PC-3 (cell line): ENCODE data around the gene SKP2. TPM values are rescaled to one million over a fixed set of nuclear protein-coding genes. Genes with fewer than 3 reads are reported as not detected.

Experiments
- ATAC-seq: fragments of 200-7000 bp; cut with Tn5 transposase; 2 replicates; pipeline ENCODE4 v1.9.1; 2020; ENCODE audit warnings: mild to moderate bottlenecking, moderate library complexity
- BruUV-seq: library from RNA; stranded (reverse); fragments of 400-500 nt; replicated peaks from 2 replicates; lab custom pipeline; 2021; lab: Mats Ljungman, UMichigan
- CTCF ChIA-PET: fragments of 300-600 bp; sonication (Branson Sonifier 250); formaldehyde crosslinking; loops from one replicate; lab custom pipeline; 2022; ENCODE audit warnings: antibody characterized with exemption; lab: Charles Lee
- POLR2A ChIA-PET: fragments of 300-600 bp; sonication (Branson Sonifier 250); formaldehyde crosslinking; loops from one replicate; lab custom pipeline; 2022; ENCODE audit warnings: antibody characterized with exemption; ENCODE audit not compliant: unreplicated experiment; lab: Charles Lee
- DNase-seq: peaks from one replicate; pipeline ENCODE4 v3.0.0-alpha.2; 2015
- H2AFZ ChIP-seq: fragments of 300-600 bp; sonication (generic); 2 replicates; pipeline ENCODE4 v1.6.0; 2016; ENCODE audit warnings: antibody characterized with exemption, low read length
- H3F3A ChIP-seq: fragments of 300-600 bp; sonication (generic); one replicate; pipeline ENCODE4 v1.6.0; 2017; ENCODE audit warnings: antibody characterized with exemption, low read length, control low read depth, mild to moderate bottlenecking; ENCODE audit not compliant: unreplicated experiment
- H3K27ac ChIP-seq: fragments of 300-600 bp; sonication (generic); 2 replicates; pipeline ENCODE4 v1.5.1; 2016; ENCODE audit warnings: mild to moderate bottlenecking, low read length
- H3K27me3 ChIP-seq: fragments of 300-600 bp; sonication (generic); 2 replicates; pipeline ENCODE4 v1.6.1; 2016; ENCODE audit warnings: low read length, mixed read lengths
- H3K36me3 ChIP-seq: fragments of 300-600 bp; sonication (generic); 2 replicates; pipeline ENCODE4 v1.6.1; 2016; ENCODE audit warnings: low read depth, mixed run types, low read length, mixed read lengths
- H3K4me1 ChIP-seq: fragments of 300-600 bp; sonication (generic); 2 replicates; pipeline ENCODE4 v1.5.1; 2016; ENCODE audit warnings: low read length; ENCODE audit not compliant: insufficient read depth
- H3K4me2 ChIP-seq: fragments of 300-600 bp; sonication (generic); 2 replicates; pipeline ENCODE4 v1.6.0; 2016; ENCODE audit warnings: low read length
- H3K4me3 ChIP-seq: fragments of 300-600 bp; sonication (generic); 2 replicates; pipeline ENCODE4 v1.5.1; 2016; ENCODE audit warnings: mild to moderate bottlenecking, low read length, mixed read lengths
- H3K79me2 ChIP-seq: fragments of 300-600 bp; sonication (generic); 2 replicates; pipeline ENCODE4 v1.6.1; 2017; ENCODE audit warnings: low read length, mixed read lengths
- H3K9ac ChIP-seq: fragments of 300-600 bp; sonication (generic); 2 replicates; pipeline ENCODE4 v1.6.0; 2016; ENCODE audit warnings: mild to moderate bottlenecking, low read length
- H3K9me2 ChIP-seq: fragments of 300-600 bp; sonication (generic); replicated peaks from 2 replicates; pipeline ENCODE4 v1.6.1; 2016; ENCODE audit warnings: mixed run types, low read length, mixed read lengths
- H3K9me3 ChIP-seq: fragments of 300-600 bp; sonication (generic); 2 replicates; pipeline ENCODE4 v1.6.1; 2016; ENCODE audit warnings: low read length, mixed read lengths
- H4K20me1 ChIP-seq: fragments of 300-600 bp; sonication (generic); 2 replicates; pipeline ENCODE4 v1.6.1; 2016; ENCODE audit warnings: low read length, mixed read lengths
- EZH2 ChIP-seq: fragments of 300-600 bp; sonication (generic); IDR thresholded peaks from one replicate; pipeline ENCODE4 v1.6.1; 2017; ENCODE audit warnings: antibody characterized with exemption, mild to moderate bottlenecking, low read length; ENCODE audit not compliant: unreplicated experiment
- EZH2phosphoT487 ChIP-seq: fragments of 300-600 bp; sonication (generic); IDR thresholded peaks from 2 replicates; pipeline ENCODE4 v1.6.1; 2018; ENCODE audit warnings: mild to moderate bottlenecking, antibody characterized with exemption, low read length, borderline replicate concordance
- intact Hi-C: fragments of 100-400 bp; cut with micrococcal nuclease; formaldehyde crosslinking; loops from 2 replicates; pipeline ENCODE4 v1.9.0; 2023
- total RNA-seq: library from RNA; depleted of rRNA; stranded (reverse); fragments of >200 nt; gene quantifications from 2 replicates; pipeline ENCODE4 v1.2.3, GENCODE V29; 2014
- TF ChIP-seq, protein P1 (sequence below): fragments of 300-600 bp; sonication (generic); conservative IDR thresholded peaks from 2 replicates; pipeline ENCODE4 v1.5.1; 2017; ENCODE audit warnings: antibody characterized with exemption, low read depth, mild to moderate bottlenecking, low read length

The SKP2 gene
- total RNA-seq, 1 experiment from 2014 or later: 32.0 TPM

DNA sequence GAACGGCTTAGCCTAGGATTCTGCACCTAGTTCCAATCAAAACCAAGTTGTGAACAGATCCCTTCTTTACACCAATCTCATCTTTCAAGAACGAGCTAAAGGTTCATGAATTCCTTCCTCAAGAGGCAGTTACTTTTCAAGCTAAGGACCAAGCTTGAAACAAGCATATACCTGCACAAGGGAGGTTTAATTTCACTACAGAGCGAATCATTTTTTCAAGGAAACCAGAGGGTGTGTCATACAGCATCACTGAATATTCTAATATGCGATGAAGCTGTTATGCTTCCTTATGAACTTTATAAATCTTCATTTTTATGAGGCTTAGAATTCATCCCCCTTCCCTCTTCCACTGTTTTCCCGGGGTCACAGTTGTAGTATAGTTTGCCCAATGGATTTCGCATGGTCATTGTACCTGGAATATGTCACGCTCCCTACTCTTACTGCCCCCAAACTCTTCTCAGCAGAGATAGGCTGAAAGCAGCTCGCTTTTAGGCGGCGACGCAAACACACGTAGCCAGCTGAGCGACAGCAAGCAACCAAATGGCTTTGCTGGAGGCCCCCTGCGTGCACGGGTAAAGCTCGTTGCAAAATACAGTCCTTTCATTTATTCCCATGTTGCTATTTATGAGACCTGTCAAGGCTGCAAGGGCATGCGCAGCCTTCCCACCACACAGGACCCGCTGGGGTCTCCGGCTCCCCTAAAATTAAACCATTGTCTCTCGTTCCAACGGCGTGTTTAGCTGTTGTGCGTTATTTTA is 1.1 kb upstream of the SKP2 start:
- ChIA-PET POLR2A (interaction anchor here (0.6 to 1.7 kb wide), 2 partner anchors 42 to 72 kb away, joined by 4 to 6 read pairs; no protein-coding TSS in a partner anchor), CTCF (interaction anchor here (0.9 to 1.4 kb wide), 2 partner anchors 72 to 91 kb away, joined by 3 to 12 read pairs; partner anchors contain the start of gene NADK2)
- Histone ChIP-seq H3K4me3 (peak overlapping the region; percentile 84), H3F3A (no peaks in the 10 kb centered on the region), H3K9me2 (no peaks in the 10 kb centered on the region), H3K4me1 (peaks cover 38% of the 10 kb centered on the region), H4K20me1 (no peaks in the 10 kb centered on the region), H3K27ac (peak overlapping the region; percentile 4; the same call in 1 of the 2 replicates), H3K27me3 (no peaks in the 10 kb centered on the region), H2AFZ (peak overlapping the region; percentile 88), H3K9me3 (no peaks in the 10 kb centered on the region), H3K79me2 (peaks cover 71% of the 10 kb centered on the region), H3K9ac (peak overlapping the region; percentile 81), H3K4me2 (peak overlapping the region; percentile 93), H3K36me3 (peaks cover 7% of the 10 kb centered on the region; the same call in 1 of the 2 replicates)
- BruUV-seq: no TSS peak
- ATAC-seq (peak; percentile 34), DNase-seq (peak; percentile 66)
- TF ChIP-seq EZH2phosphoT487 (no peak), EZH2 (no peak)
- TF ChIP-seq, protein P1, sequence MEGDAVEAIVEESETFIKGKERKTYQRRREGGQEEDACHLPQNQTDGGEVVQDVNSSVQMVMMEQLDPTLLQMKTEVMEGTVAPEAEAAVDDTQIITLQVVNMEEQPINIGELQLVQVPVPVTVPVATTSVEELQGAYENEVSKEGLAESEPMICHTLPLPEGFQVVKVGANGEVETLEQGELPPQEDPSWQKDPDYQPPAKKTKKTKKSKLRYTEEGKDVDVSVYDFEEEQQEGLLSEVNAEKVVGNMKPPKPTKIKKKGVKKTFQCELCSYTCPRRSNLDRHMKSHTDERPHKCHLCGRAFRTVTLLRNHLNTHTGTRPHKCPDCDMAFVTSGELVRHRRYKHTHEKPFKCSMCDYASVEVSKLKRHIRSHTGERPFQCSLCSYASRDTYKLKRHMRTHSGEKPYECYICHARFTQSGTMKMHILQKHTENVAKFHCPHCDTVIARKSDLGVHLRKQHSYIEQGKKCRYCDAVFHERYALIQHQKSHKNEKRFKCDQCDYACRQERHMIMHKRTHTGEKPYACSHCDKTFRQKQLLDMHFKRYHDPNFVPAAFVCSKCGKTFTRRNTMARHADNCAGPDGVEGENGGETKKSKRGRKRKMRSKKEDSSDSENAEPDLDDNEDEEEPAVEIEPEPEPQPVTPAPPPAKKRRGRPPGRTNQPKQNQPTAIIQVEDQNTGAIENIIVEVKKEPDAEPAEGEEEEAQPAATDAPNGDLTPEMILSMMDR: no peak
- intact Hi-C loops: loop anchor here (2.0 kb wide), 1 partner anchor 72 kb away; no protein-coding TSS in a partner anchor

DNA sequence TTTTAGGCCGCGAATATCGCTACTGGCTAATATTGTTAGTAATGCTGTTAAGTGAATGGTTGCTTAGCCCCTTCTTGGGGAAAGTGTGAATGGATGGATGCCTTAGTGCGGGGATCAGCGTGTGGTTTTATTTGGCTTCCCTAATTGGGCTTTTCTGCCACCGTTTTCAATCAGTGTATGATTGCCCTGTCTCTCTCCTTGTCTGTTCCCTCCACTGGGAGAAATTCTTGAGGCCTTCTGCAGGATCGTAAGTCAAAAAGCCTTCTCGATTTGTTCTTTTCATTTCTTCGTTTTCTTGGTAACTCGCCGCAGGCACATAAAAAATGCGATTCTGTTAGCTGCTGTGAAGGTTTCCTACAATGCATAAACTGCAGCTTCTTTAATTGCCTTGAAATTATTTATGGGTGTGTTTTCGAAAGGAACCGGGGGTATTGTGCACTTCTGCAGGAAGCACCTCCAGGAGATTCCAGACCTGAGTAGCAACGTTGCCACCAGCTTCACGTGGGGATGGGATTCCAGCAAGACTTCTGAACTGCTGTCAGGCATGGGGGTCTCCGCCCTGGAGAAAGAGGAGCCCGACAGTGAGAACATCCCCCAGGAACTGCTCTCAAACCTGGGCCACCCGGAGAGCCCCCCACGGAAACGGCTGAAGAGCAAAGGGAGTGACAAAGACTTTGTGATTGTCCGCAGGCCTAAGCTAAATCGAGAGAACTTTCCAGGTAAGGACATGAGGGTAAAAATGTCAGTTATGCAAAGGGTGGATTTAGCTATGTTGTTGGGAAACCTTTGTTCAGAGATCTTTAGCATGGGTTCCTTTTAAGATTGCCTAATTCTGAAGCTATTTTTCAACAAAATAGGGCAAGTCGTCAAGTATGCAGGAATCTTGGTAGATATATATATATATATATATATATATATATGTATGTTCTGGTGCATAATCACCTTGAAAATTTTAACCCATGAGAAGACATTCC is 700 bp downstream of the SKP2 start:
- peak overlapping the region; percentile 88 for H2AFZ ChIP-seq
- BruUV-seq: TSS peak; percentile 67

More for the DNA sequence above, 700 bp downstream of the SKP2 start:
- POLR2A ChIA-PET: interaction anchor here (1.7 kb wide), 1 partner anchor 73 kb away, joined by 6 read pairs; no protein-coding TSS in a partner anchor
- no peaks in the 10 kb centered on the region for H3K9me3 ChIP-seq
- ATAC-seq: peak; percentile 10; the same call in 1 of the 2 replicates
- CTCF ChIA-PET: interaction anchor here (1.1 to 1.6 kb wide), 2 partner anchors 73 to 538 kb away, joined by 5 to 25 read pairs; no protein-coding TSS in a partner anchor
- TF ChIP-seq EZH2 (no peak), EZH2phosphoT487 (no peak)
- TF ChIP-seq, protein P1: no peak
- H3K4me2 ChIP-seq: peak overlapping the region; percentile 93
- peak; percentile 12 for DNase-seq
- intact Hi-C loops: loop anchor here (2.0 kb wide), 1 partner anchor 88 kb away; the partner anchor contains the start of gene NADK2
- H3K4me3 ChIP-seq: peak overlapping the region; percentile 84
- H3K27ac ChIP-seq: no peak overlapping the region
- peaks cover 32% of the 10 kb centered on the region for H3K4me1 ChIP-seq
- peak overlapping the region; percentile 89 for H3K9ac ChIP-seq
- peaks cover 15% of the 10 kb centered on the region; the same call in 1 of the 2 replicates for H3K36me3 ChIP-seq
- H3K27me3 ChIP-seq: no peaks in the 10 kb centered on the region
- H3K79me2 ChIP-seq: peaks cover 77% of the 10 kb centered on the region
- no peaks in the 10 kb centered on the region for H4K20me1 ChIP-seq
- no peaks in the 10 kb centered on the region for H3K9me2 ChIP-seq
- H3F3A ChIP-seq: no peaks in the 10 kb centered on the region
